GM21737 (cell line): ENCODE measurements around the gene SRSF10.
"Not testable (repeated sequence)": the region's sequence is repeated elsewhere in the genome, so short reads cannot be mapped to it uniquely, and the experiment has no call there.

Experiments used
- ATAC-seq: cut with Tn5 transposase; IDR thresholded peaks from one replicate; pipeline ENCODE4 v1.9.1; 2021; ENCODE audit warnings: mild to moderate bottlenecking, moderate library complexity; ENCODE audit not compliant: unreplicated experiment

SRSF10 gene

DNA sequence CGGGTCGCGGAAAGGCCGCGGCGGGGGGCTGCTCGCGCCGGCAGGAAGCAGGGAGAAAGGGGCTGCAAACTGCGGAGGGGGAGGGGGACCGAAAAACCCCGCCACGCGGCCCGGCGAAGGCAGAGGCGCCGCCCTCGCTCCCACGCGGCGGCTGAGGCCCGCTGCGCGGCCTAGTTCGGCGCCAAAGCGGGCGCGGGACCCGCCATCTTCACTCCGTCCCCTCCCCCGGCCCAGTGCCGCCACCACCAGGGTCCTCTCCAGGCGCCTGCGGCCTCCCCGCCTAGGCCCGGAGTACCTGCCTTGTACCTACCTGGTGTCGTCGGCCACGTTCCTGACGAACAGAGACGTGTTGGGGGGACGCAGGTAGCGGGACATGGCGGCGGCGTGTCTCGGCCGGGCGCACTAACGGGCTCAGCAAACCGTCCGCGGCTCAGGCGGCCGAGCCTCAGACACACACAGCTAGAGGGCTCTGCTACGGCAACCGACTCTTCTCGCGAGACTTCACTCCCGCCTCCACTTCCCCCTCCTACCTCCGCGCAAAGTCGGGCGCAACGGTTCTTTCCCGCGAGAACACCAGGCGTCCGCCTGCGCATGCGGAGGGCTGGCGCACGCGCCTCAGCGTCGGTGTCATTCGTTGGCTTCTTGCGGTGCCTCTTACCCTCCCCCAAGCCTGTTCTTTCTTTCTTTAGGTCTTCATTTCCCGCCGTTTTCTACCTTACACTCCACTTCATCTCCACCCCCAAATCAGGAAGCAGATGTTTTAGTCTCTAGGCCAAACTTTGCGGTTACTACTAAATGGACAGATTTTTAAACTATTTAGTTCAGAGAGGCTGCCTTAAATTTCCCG, at the start of gene SRSF10:
Gene SRSF10, minus strand, starts transcription at position 447 of the 847 bp plus-strand sequence. Its CDS starts 72 bp downstream, at position 375.
- peak; percentile 83 for ATAC-seq

DNA sequence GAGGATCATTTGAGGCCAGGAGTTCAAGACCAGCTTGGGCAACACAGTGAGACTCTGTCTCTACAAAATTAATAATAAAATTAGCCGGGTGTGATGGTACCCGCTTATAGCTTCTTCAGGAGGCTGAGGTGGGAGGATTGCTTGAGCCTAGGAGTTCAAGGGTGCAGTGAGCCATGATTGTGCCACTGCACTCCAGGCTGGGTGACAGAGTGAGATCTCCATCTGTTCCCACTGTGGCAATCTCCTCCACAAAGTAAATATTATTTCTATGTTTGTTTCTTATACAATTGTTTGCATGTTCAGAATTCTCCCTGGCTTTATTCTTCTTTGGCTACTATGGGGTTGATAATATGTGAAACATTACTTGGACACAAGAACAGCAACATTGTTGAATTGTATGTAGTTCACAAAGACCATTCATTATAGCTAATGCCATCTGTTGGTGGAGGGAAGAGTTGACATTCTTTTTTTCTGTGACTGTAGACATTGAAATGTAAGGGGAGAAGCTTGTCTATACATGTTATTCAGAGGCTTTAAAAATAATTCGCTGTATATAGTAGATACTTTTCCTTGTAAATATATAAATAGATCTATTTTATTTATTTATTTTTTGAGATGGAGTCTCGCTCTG, 47.8 kb upstream of the SRSF10 start:
- no peak for ATAC-seq

DNA sequence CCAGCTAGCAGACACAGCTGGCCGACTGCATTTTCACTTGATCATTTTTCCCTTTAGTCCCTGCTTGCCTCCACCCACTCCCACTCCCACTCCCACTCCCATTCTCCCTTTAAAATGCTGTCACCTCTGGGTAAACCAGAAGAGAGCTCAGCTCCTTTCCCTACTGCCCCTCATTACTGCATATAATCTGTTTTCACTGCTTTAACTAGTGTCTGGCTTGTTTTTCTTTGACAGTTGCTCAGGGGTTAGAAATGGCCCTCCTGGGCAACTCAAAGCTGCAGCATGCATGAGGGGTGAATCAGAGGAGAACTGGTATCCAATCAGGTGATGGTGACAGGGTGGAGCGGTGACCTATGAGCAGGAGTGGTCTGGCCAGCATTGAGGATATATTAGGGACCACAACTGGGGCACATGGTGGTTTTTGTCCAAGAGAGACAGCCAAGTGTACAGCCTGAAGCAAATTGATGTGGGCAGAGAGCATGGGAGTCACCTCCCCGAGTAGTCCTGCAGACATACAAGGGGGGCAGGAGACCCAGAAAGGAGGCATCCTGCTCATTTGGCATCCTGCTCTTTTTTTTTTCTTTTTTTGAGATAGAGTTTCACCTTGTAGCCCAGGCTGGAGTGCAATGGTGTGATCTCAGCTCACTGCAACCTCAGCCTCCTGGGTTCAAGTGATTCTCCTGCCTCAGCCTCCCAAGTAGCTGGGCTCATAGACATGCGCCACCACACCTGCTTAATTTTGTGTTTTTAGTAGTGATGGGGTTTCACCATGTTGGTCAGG, 42.6 kb upstream of the SRSF10 start:
- ATAC-seq: no peak

DNA sequence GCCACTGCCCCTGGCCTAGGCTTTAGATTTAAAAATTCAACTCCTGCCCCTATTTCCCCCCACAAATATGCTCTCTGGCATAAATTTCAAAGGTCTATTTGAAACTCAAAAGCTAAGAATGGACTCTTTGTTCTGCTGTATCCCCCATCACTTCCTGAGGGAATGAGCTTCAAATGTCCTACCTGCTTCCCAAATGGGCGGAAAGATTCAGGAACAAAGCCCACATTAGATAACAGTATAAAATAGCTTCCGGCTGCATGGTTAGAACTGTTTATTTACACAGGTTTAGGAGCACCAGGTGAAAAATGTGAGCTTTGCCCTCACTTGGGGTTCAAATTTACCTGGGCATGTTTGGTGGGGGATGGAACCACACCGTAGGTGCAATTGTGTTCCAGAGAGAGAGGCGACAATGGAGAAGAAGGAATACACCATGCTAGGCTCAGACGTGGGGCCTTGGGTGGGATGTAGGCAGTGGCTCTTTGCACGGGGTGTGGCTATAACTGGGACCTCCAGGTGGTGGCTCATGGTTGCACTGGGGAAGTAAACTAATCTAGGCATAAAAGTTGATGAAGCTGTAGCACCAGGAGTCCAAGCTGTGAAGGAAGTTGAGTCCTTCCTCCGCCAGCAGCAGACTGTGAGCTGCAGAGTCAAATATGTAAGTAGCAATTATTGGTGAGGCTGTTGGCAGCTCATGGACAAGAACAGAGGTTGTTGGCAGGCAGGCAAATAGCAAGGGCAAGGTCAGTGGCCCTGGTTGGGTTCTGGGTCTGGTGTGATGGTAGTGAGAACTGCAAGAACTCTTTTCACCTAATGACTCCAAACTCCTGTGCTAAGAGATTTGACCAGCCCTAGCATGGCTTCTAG, 41.5 kb upstream of the SRSF10 start:
- no peak for ATAC-seq

DNA sequence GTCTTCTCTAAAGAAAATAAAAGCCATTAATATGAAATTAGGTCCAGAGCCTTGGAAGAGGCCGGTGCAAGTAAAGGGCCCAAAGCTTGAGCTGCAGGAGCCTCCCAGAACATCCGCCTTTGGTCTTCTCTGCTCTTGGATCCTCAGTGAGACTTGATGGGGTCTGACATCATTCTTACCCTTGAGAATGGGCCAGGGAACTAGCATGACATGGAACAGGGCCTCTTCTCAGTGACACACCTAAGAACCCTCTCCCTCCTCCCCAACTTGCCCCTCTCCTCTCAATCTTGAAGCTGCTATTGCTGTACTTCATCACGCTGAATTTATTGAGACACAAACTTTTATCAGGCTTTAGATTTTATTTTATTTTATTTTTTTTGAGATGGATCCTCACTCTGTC, 40.3 kb upstream of the SRSF10 start:
- ATAC-seq: no peak

DNA sequence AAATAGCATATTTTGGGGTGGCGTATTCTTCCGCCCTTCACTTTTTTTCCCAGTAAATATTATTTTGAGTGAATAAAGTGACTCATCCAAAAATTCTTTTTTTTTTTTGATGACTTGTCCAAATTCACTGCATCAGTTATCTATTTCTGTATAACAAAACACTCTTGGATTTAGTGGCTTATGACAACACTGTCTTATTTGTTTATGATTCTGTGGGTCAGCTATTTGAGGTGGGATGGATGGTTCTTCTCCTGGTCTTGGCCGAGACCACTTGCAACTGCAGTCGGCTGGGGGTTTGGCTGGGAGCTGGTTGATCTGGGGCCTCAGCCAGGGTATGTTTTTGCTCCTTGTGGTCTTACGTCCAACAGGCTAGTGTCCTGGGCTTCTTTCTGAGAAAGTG, 39.9 kb upstream of the SRSF10 start:
- ATAC-seq: no peak

DNA sequence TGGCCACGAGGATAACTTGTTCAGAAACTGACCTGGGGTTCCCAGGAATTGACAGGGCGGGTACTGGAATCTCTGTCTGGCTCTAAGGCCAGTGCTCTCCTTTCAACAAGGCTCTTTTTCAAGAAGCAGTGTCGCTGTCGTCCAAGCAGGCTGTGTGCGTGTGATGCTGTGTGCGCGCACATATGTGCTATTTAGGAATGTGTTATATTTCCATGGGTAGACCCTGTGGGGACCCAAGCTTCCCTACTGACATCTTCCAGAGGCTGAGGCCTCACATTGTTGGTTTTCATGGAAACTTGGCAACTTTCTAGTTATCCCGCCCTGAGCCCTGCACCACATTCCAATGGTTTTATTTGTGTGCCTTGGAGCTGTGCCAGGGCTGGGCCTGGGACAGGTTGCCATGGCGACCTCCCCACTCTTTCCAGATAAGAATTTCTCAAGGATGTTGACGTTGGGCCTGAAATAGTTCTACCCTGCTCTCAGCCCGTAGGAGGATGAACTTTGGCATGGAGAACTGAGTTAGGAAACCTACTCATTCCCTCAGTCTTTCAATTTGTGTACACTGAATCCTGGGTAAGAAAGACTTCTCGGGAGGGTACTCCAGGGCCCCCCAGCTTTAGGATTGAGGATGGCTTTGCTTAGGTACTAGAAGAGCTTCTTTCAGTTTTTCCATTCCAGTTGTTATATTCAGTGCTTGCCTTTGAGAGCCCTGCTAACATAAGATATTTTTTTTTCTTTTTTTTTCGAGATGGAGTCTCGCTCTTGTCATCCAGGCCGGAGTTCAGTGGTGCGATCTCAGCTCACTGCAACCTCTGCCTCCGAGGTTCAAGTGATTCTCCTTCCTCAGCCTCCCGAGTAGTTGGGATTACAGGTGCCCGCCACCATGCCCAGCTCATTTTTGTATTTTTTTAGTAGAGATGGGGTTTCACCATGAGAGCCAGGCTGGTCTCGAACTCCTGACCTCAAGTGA, 38.8 kb upstream of the SRSF10 start:
- no peak for ATAC-seq

DNA sequence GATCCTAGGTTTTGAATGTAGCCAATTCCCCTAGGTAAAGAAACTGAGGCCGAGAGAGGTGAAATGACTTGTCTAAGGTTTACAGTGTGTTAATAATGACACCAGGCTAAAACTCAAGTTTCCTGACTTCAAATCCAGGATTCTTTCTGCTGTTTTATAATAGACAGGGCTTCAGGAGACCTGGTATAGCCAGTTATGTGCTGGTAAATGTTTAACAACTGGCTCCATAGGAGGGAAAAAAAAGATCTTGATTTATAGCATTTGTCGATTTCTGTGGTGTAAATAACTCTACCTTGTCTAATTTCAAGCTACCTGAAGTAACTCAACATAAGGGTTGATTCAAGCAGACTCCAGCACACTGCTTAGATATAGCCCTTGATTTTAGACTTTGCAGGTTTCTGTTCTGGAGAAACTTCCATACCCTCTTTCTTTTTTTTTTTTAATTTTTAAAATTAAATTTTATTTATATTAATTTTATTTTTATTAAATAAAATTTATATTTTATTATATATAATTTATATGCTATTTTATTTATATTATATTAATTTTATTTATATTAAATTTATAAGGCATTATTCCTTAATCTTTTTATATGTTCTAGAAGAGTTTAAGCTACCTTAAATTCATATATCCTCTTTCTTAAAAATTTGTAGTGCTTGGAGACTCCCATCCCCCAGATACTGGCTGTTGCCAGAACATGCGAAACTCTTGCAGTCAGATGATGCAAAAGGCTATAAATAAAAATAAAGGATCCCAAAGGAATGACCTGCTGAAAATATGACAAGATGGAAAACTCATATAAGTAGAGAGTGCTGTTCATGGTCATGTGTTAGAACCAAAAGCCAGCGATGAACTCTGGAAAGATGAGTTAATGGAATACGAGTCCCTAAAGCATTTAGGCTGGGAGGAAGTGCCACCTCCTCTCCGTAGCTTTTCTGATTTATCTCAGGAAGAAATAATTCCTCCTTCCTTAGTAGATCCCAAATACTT, 35.4 kb upstream of the SRSF10 start:
- ATAC-seq: no peak

DNA sequence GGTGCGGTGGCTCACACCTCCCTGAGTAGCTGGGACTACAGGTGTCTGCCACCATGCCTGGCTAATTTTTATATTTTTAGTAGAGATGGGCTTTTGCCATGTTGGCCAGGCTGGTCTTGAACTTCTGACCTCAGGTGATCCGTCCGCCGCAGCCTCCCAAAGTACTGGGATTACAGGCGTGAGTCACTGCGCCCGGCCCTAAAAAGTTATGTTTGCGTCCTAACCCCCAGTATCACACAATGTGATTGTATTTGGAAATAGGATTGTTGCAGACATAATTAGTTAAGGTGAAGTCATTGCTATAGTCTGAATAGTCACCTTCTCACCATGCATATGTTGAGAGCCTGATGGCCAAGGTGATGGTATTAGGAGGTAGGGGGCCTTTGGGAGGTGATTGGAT, 32.8 kb upstream of the SRSF10 start:
- not testable (repeated sequence) for ATAC-seq

DNA sequence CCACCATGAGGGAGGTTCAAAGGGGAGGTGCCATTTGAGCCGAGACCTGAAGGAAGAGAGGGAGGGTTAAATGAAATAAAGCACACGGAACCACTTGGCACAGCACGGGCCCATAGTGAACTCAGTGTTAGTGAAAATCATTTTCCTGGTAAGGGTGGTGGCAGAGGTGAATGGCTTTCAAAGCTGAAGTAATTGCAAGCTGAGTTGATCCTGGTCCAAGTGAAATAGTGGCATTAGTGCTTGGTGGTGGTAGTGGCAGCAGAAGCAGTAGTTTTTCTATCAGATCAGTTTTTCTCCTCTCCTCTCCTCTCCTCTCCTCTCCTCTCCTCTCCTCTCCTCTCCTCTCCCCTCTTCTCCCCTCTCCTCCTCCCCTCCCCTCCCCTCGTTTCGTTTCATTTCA, 30.5 kb upstream of the SRSF10 start:
- ATAC-seq: no peak

DNA sequence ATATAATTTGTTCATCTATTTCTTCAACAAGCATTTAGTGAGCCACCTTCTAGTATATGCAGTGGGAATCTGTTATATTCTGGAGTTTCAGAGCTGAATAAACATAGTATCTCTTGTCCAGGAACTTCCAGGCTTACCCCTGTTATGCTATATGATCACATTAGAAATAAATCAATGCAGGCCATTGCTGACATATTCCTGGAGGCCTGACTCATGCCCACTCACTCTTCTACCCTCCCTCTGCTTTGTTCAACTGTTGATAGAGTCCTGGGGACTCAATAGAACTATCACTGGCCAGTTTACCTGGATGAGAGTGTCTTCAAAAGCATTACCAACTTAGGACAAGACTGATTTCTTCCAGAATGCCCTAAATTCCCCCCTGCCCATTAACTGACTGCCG, 29.3 kb upstream of the SRSF10 start:
- no peak for ATAC-seq

DNA sequence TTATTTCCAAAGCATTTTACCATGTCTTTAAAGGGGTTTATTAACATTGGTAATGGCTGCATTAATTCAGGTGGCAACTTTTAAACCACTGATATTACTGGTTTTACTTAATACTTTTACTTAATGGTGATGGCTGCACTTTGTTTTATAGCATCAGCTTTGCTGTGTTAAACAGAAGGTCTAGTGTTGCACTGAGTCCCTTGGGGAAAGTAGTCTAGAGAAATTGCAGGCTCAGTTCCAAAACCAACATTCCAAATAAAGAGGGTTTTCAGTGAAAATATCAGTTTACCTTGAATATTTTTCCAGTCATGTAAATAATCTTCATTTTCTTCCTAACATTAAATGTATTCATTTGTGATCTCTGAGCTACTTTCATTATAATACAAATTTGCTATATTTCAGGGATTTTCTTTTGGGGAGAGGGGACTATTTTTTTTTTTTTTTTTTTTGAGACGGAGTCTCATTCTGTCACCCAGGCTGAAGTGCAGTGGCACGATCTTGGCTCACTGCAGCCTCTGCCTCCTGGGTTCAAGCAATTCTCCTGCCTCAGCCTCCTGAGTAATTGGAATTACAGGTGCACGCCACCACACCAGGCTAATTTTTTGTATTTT, 28.6 kb upstream of the SRSF10 start:
- ATAC-seq: not testable (repeated sequence)

DNA sequence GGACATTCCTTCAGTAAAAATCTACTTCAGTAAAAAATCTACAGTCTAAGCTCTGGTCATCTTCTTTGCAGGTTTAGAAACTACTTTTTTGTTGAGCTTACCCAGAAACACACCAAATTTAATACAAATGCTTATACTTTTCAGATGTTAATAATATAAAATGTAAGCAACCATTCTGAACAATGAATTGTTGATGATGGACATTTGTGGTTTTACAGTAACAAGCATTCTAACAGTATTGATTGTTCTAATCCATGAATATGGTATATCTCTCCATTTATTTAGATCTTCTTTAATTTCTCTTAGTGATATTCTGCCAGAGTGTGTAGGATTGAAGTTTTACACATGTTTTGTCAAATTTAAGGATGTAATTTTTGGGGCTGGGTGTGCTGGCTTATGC, 27.0 kb upstream of the SRSF10 start:
- no peak for ATAC-seq

DNA sequence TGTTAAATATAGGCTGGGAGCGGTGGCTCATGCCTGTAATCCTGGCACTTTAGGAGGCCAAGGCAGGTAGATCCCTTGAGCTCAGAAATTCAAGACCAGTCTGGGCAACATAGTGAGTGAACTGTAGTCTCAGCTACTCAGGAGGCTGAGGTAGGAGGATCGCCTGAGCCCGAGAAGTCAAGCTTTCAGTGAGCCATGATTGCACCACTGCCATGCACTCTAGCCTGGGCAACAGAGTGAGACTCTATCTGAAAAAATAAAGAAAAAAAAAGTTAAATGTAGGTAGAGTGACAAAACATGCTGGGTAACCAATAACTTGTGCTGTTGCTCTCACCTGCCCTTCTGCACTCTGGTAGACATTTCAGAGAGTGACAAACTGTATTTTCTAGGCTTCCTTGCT, 25.0 kb upstream of the SRSF10 start:
- no peak for ATAC-seq

DNA sequence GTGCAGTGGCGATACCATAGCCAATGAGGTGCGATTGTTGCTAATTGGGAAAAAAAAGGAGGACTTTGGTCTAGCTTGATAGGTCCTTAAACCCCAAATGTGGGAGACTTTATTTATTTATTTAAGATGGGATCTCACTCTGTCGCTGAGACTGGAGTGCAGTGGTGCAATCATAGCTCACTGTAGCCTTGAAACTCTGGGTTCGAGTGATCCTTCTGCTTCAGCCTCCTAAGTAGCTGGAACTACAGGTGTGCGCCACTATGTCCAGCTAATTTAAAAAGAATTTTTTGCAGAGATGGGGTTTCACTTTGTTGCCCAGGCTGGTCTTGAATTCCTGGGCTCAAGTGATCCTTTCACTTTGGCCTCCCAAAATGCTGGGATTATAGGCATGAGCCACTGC, 24.0 kb upstream of the SRSF10 start:
- ATAC-seq: no peak

DNA sequence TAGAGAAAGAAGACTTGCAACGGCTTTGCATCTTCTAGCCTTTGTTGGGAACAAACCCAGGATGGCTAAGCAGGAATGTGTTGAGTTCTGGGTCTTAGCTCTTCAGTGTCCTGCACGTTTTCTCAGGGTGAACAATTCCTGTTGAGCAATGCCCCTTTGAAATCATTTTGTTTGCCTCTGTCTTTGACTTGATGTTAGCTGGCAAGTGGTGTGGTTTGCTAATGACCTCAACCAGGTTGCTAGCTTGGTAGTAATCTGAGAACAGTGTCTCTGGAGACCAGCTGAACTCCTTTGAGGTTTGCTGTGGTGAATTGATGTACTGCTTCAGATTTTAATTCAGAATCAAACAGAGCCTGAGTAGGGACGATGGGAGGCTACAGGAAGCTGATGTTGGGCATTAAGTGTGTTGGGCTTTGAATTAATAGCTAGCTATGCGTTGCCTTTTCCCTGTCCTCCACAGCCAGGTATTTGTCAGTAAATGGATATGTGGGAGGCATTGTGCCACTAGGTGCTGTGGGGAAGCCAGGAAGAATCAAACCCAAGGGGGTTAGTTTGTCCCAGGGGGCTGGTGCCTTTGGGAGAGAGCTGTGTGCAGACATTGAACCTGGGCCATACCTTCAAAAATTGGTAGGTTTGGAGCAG, 23.3 kb upstream of the SRSF10 start:
- no peak for ATAC-seq

DNA sequence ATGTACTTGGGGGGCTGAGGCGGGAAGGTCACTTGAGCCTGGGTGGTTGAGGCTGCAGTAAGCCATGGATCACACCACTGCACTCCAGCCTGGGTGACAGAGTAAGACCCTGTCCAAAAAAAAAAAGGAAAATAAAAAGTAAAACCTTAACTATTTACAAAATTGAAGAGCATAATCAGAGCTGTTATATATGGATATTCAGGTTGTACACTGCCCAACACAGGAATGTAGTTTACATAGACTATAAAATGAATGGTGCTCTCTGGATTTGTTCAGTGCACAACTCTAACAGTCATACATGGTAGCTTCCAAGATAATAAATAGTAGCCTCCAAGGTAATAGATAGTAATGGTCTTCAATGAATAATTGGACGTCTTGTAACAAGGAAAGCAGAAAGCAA, 22.6 kb upstream of the SRSF10 start:
- ATAC-seq: no peak
